IMR-90 (cell line): ENCODE measurements around the gene MTCL3.

Source experiments
- ATAC-seq: fragments of 200-7000 bp; cut with Tn5 transposase; 2 replicates; pipeline ENCODE4 v1.9.1; 2020; ENCODE audit warnings: low read depth, mild to moderate bottlenecking, moderate library complexity
- BruUV-seq: library from RNA; stranded (reverse); fragments of 400-500 nt; replicated peaks from 2 replicates; lab custom pipeline; 2021; lab: Mats Ljungman, UMichigan
- CTCF ChIA-PET: fragments of 300-600 bp; formaldehyde crosslinking; extraction: SDS; loops from one replicate; lab custom pipeline; 2021; ENCODE audit warnings: antibody characterized with exemption; lab: Yijun Ruan, JAX
- POLR2A ChIA-PET: fragments of 300-600 bp; sonication (Branson Sonifier 250); formaldehyde crosslinking; loops from one replicate; lab custom pipeline; 2022; ENCODE audit warnings: antibody characterized with exemption; ENCODE audit not compliant: unreplicated experiment; lab: Charles Lee
- DNase-seq: peaks from one replicate; pipeline ENCODE4 v3.0.0; 2013
- H2AFZ ChIP-seq: replicated peaks from 2 replicates; pipeline ENCODE3; 2013; ENCODE audit warnings: low read length, mild to moderate bottlenecking; ENCODE audit not compliant: poor library complexity
- H2AK5ac ChIP-seq: 2 replicates; pipeline ENCODE4 v1.6.1; 2013; ENCODE audit warnings: low read depth, low read length, inconsistent platforms
- H2AK9ac ChIP-seq: replicated peaks from 2 replicates; pipeline ENCODE3; 2013; ENCODE audit warnings: mild to moderate bottlenecking, low read depth, low read length, moderate library complexity; ENCODE audit not compliant: poor library complexity
- H2BK120ac ChIP-seq: 2 replicates; pipeline ENCODE4 v1.6.1; 2013; ENCODE audit warnings: low read depth, low read length, inconsistent platforms
- H2BK15ac ChIP-seq: 3 replicates; pipeline ENCODE4 v1.6.1; 2013; ENCODE audit warnings: low read depth, low read length, inconsistent platforms
- H2BK20ac ChIP-seq: 2 replicates; pipeline ENCODE4 v1.6.1; 2013; ENCODE audit warnings: low read depth, mild to moderate bottlenecking, inconsistent platforms, low read length, moderate library complexity
- H2BK5ac ChIP-seq: 2 replicates; pipeline ENCODE4 v1.6.1; 2013; ENCODE audit warnings: mild to moderate bottlenecking, low read depth, low read length, inconsistent platforms; ENCODE audit not compliant: poor library complexity, severe bottlenecking
- H3K14ac ChIP-seq: replicated peaks from 2 replicates; pipeline ENCODE4 v1.6.1; 2013; ENCODE audit warnings: low read depth, low read length, inconsistent platforms
- H3K18ac ChIP-seq: 2 replicates; pipeline ENCODE4 v1.6.1; 2013; ENCODE audit warnings: low read depth, low read length, control low read depth
- H3K23ac ChIP-seq: 2 replicates; pipeline ENCODE4 v1.6.1; 2013; ENCODE audit warnings: low read depth, low read length, inconsistent platforms
- H3K27ac ChIP-seq: 2 replicates; pipeline ENCODE4 v1.5.1; 2013; ENCODE audit warnings: mild to moderate bottlenecking, control low read depth, low read length; ENCODE audit not compliant: insufficient read depth
- H3K27me3 ChIP-seq: 2 replicates; pipeline ENCODE4 v1.6.1; 2013; ENCODE audit warnings: low read length; ENCODE audit not compliant: control insufficient read depth, insufficient read depth
- H3K36me3 ChIP-seq: 2 replicates; pipeline ENCODE4 v1.6.1; 2013; ENCODE audit warnings: low read length, mixed read lengths; ENCODE audit not compliant: control insufficient read depth, insufficient read depth
- H3K4ac ChIP-seq: 2 replicates; pipeline ENCODE4 v1.6.1; 2013; ENCODE audit warnings: low read depth, low read length, inconsistent platforms
- H3K4me1 ChIP-seq: 2 replicates; pipeline ENCODE4 v1.6.1; 2013; ENCODE audit warnings: low read length, mixed read lengths; ENCODE audit not compliant: control insufficient read depth, insufficient read depth
- H3K4me2 ChIP-seq: 2 replicates; pipeline ENCODE4 v1.6.1; 2013; ENCODE audit warnings: low read depth, mild to moderate bottlenecking, control low read depth, low read length, moderate library complexity
- H3K4me3 ChIP-seq: 2 replicates; pipeline ENCODE4 v1.5.1; 2013; ENCODE audit warnings: low read depth, mild to moderate bottlenecking, control low read depth, low read length, moderate library complexity; ENCODE audit not compliant: insufficient read depth
- H3K56ac ChIP-seq: 2 replicates; pipeline ENCODE4 v1.6.1; 2013; ENCODE audit warnings: low read length, inconsistent platforms; ENCODE audit not compliant: insufficient read depth; ENCODE audit errors: extremely low read depth
- H3K79me1 ChIP-seq, 2 experiments: 2 replicates each; pipeline ENCODE4 v1.6.1; 2013; ENCODE audit warnings: low read length in 2 of 2, inconsistent platforms in 1 of 2, low read depth in 1 of 2
- H3K9ac ChIP-seq: 2 replicates; pipeline ENCODE4 v1.6.1; 2013; ENCODE audit warnings: low read depth, low read length, control low read depth
- H3K9me1 ChIP-seq: 2 replicates; pipeline ENCODE4 v1.6.1; 2013; ENCODE audit warnings: low read length, inconsistent platforms; ENCODE audit not compliant: insufficient read depth
- H3K9me3 ChIP-seq: 2 replicates; pipeline ENCODE4 v1.6.1; 2013; ENCODE audit warnings: low read length; ENCODE audit not compliant: control insufficient read depth, insufficient read depth
- H4K20me1 ChIP-seq: 2 replicates; pipeline ENCODE4 v1.6.1; 2013; ENCODE audit warnings: low read length, inconsistent platforms; ENCODE audit not compliant: insufficient read depth
- H4K5ac ChIP-seq: 2 replicates; pipeline ENCODE4 v1.6.1; 2013; ENCODE audit warnings: mild to moderate bottlenecking, low read depth, low read length, control low read depth
- H4K8ac ChIP-seq, 2 experiments: 2 replicates each; pipeline ENCODE4 v1.6.1; 2013; ENCODE audit warnings: low read depth in 2 of 2, low read length in 2 of 2, control low read depth in 1 of 2, inconsistent platforms in 1 of 2
- H4K91ac ChIP-seq: 2 replicates; pipeline ENCODE4 v1.6.1; 2013; ENCODE audit warnings: low read depth, low read length, inconsistent platforms; ENCODE audit not compliant: insufficient read depth
- BHLHE40 ChIP-seq: fragments of 150-350 bp; IDR thresholded peaks from 2 replicates; pipeline ENCODE4 v1.6.1; 2016; ENCODE audit warnings: mild to moderate bottlenecking, low read depth, low read length
- CEBPB ChIP-seq: IDR thresholded peaks from 2 replicates; pipeline ENCODE4 v1.6.1; 2012; ENCODE audit warnings: low read depth, low read length, improper control_type of control experiment
- CHD1 ChIP-seq: IDR thresholded peaks from 2 replicates; pipeline ENCODE4 v1.6.1; 2012; ENCODE audit warnings: low read depth, low read length, improper control_type of control experiment
- CTCF ChIP-seq: conservative IDR thresholded peaks from 2 replicates; pipeline ENCODE4 v1.5.1; 2012; ENCODE audit warnings: mild to moderate bottlenecking, low read depth, low read length, improper control_type of control experiment
- FOS ChIP-seq: fragments of 150-350 bp; IDR thresholded peaks from 2 replicates; pipeline ENCODE4 v1.6.1; 2016; ENCODE audit warnings: low read depth, low read length
- MAZ ChIP-seq: IDR thresholded peaks from 2 replicates; pipeline ENCODE4 v1.6.1; 2012; ENCODE audit warnings: low read depth, mild to moderate bottlenecking, low read length, improper control_type of control experiment, moderate library complexity, borderline replicate concordance
- MXI1 ChIP-seq: IDR thresholded peaks from 2 replicates; pipeline ENCODE4 v1.6.1; 2012; ENCODE audit warnings: low read depth, mild to moderate bottlenecking, low read length, moderate library complexity, borderline replicate concordance
- POLR2A ChIP-seq: IDR thresholded peaks from 2 replicates; pipeline ENCODE4 v1.6.1; 2012; ENCODE audit warnings: mild to moderate bottlenecking, low read depth, low read length
- RFX5 ChIP-seq: IDR thresholded peaks from 2 replicates; pipeline ENCODE4 v1.8.0; 2012; ENCODE audit warnings: low read depth, mild to moderate bottlenecking, low read length, moderate library complexity
- SMC3 ChIP-seq: fragments of 150-350 bp; IDR thresholded peaks from 2 replicates; pipeline ENCODE4 v1.6.1; 2016; ENCODE audit warnings: low read depth, mild to moderate bottlenecking, antibody characterized with exemption, low read length, moderate library complexity
- USF2 ChIP-seq: fragments of 150-350 bp; IDR thresholded peaks from 2 replicates; pipeline ENCODE4 v1.6.1; 2017; ENCODE audit warnings: mild to moderate bottlenecking, antibody characterized with exemption, low read length, low read depth
- WGBS, 2 experiments: methylation state at CpG; one replicate each; pipeline versions ENCODE4 v1.1.5 to v1.1.7; 2013; ENCODE audit warnings: missing lambda C conversion rate in 2 of 2; ENCODE audit not compliant: insufficient read length in 1 of 2; ENCODE audit errors: extremely low coverage in 2 of 2; 5-methylcytosine and 5-hydroxymethylcytosine counted together
- dilution Hi-C: fragments of 300-500 bp; cut with HindIII; formaldehyde crosslinking; loops from one replicate; pipeline ENCODE4 v1.14.3; 2018; ENCODE audit warnings: low sequenced_read_pairs; ENCODE audit not compliant: unreplicated experiment
- in situ Hi-C: fragments of 300-500 bp; cut with MboI; formaldehyde crosslinking; loops from 3 replicates; pipeline ENCODE4 v1.14.3; 2019; ENCODE audit warnings: low sequenced_read_pairs, inconsistent platforms, mixed read lengths
- intact Hi-C: fragments of 100-400 bp; cut with micrococcal nuclease; formaldehyde crosslinking; loops from 2 replicates; pipeline ENCODE4 v1.10.0; 2022

The MTCL3 gene

GRCh38 chr6:127533736-127534135 lies 14.6 kb upstream of the MTCL3 start:
- DNase-seq (no peak), ATAC-seq (no peak)
- no peak overlapping the region for H2BK5ac ChIP-seq
- no peak overlapping the region for H4K8ac ChIP-seq
- H3K18ac ChIP-seq = no peak overlapping the region
- no peak overlapping the region for H4K5ac ChIP-seq
- H3K27ac ChIP-seq = no peak overlapping the region
- H2AFZ ChIP-seq = no peak overlapping the region
- H2BK20ac ChIP-seq = no peak overlapping the region
- H3K4me1 ChIP-seq = no peaks in the 10 kb centered on the region
- no peak overlapping the region for H3K9ac ChIP-seq
- H3K56ac ChIP-seq = no peak overlapping the region
- H3K79me1 ChIP-seq = no peaks in the 10 kb centered on the region
- no peak overlapping the region for H3K4ac ChIP-seq
- no peaks in the 10 kb centered on the region for H3K36me3 ChIP-seq
- H4K91ac ChIP-seq = no peak overlapping the region
- no peaks in the 10 kb centered on the region for H3K9me1 ChIP-seq
- no peak overlapping the region for H2BK15ac ChIP-seq
- no peak overlapping the region for H3K23ac ChIP-seq
- BruUV-seq = no TSS peak
- ChIA-PET POLR2A (no interaction called here), CTCF (no interaction called here)
- peaks cover 2% of the 10 kb centered on the region; the same call in 1 of the 2 replicates for H3K27me3 ChIP-seq
- H2AK5ac ChIP-seq = no peak overlapping the region
- in situ Hi-C loops = no loop called here
- no peaks in the 10 kb centered on the region for H4K20me1 ChIP-seq
- H2BK120ac ChIP-seq = no peak overlapping the region
- no peak overlapping the region for H3K4me3 ChIP-seq
- TF ChIP-seq FOS (no peak), CTCF (no peak), MAZ (no peak), SMC3 (no peak), MXI1 (no peak), BHLHE40 (no peak), RFX5 (no peak), CHD1 (no peak), POLR2A (no peak), CEBPB (no peak), USF2 (no peak)
- no peak overlapping the region for H3K14ac ChIP-seq
- dilution Hi-C loops = no loop called here
- intact Hi-C loops = loop anchor here (10.0 kb wide), 2 partner anchors 329 to 729 kb away; no protein-coding TSS in a partner anchor
- no peak overlapping the region for H2AK9ac ChIP-seq
- WGBS, 2 experiments = no CpG with 5 or more reads among the region's 3 CpGs
- no peaks in the 10 kb centered on the region for H3K9me3 ChIP-seq
- H3K4me2 ChIP-seq = no peak overlapping the region
